ENCODE data around the gene PPFIBP2. TPM values are rescaled to one million over a fixed set of nuclear protein-coding genes. Genes with fewer than 3 reads are reported as not detected.

Gene PPFIBP2
- total and polyA plus RNA-seq, 2 of the 13 experiments (the other 11 are each of a cell fraction or from before 2014, with no cell fraction given): 15.0 to 52.5 TPM

- 0 out of 2 replicates have a peak, but pooled peaks have one; percentile 38 for TF ChIP-seq TEF (CRISPR knock-in tag; IDR thresholded peaks at IDR 0.05)
- TF ChIP-seq ZNF678 (CRISPR knock-in tag; IDR thresholded peaks at IDR 0.05): 0 out of 2 replicates have a peak, but pooled peaks have one; percentile 75
- peak; percentile 97 for TF ChIP-seq ARNTL (CRISPR knock-in tag; IDR thresholded peaks at IDR 0.05)
- TF ChIP-seq ARNT2 (CRISPR knock-in tag; IDR thresholded peaks at IDR 0.05; ENCODE audit: low read depth): peak; percentile 17; the same call in 1 of the 2 replicates
- TF ChIP-seq FOXA1 (IDR thresholded peaks at IDR 0.05): no peak
- TF ChIP-seq FOXA1 (CRISPR knock-in tag; IDR thresholded peaks at IDR 0.05): no peak
- TF ChIP-seq MIXL1 (CRISPR knock-in tag; IDR thresholded peaks at IDR 0.05): 0 out of 2 replicates have a peak, but pooled peaks have one; percentile 28
- no peak for TF ChIP-seq SP1 (IDR thresholded peaks at IDR 0.05)
- peak; percentile 69 for TF ChIP-seq SP1 (CRISPR knock-in tag; IDR thresholded peaks at IDR 0.05)
- TF ChIP-seq ZNF768 (CRISPR knock-in tag; IDR thresholded peaks at IDR 0.05): 0 out of 2 replicates have a peak, but pooled peaks have one; percentile 29
- TF ChIP-seq ZNF276 (CRISPR knock-in tag; IDR thresholded peaks at IDR 0.05; ENCODE audit: low read depth): no peak; the same call in 1 of the 2 replicates
- peak; percentile 21; the same call in 1 of the 2 replicates for TF ChIP-seq MTA1 (CRISPR knock-in tag; IDR thresholded peaks at IDR 0.05; ENCODE audit: borderline replicate concordance)
- no peak for TF ChIP-seq HNF4G (IDR thresholded peaks at IDR 0.05; ENCODE audit: borderline replicate concordance, low read depth, low read length)
- TF ChIP-seq HNF4G (CRISPR knock-in tag; IDR thresholded peaks at IDR 0.05; ENCODE audit: borderline replicate concordance, low read depth): 0 out of 2 replicates have a peak, but pooled peaks have one; percentile 25
- no peak for TF ChIP-seq ZNF75D (CRISPR knock-in tag; IDR thresholded peaks at IDR 0.05; ENCODE audit: borderline replicate concordance)
- TF ChIP-seq CTCF (CRISPR knock-in tag; IDR thresholded peaks at IDR 0.05): peak; percentile 85
- TF ChIP-seq IRF2 (CRISPR knock-in tag; IDR thresholded peaks at IDR 0.05): peak; percentile 39
- TF ChIP-seq ZNF598 (CRISPR knock-in tag; IDR thresholded peaks at IDR 0.05; ENCODE audit: borderline replicate concordance): 0 out of 2 replicates have a peak, but pooled peaks have one; percentile 58
- TF ChIP-seq GABPB1 (CRISPR knock-in tag; IDR thresholded peaks at IDR 0.05): peak; percentile 68; the same call in 1 of the 2 replicates
- TF ChIP-seq ZNF256 (CRISPR knock-in tag; conservative IDR thresholded peaks at IDR 0.05): no peak
- no peak for TF ChIP-seq HDAC6 (IDR thresholded peaks at IDR 0.05; ENCODE audit: low read depth, low read length)
- TF ChIP-seq RBAK (CRISPR knock-in tag; IDR thresholded peaks at IDR 0.05): no peak
- 0 out of 2 replicates have a peak, but pooled peaks have one; percentile 39 for TF ChIP-seq ZNF543 (CRISPR knock-in tag; IDR thresholded peaks at IDR 0.05)
- TF ChIP-seq KDM5B (CRISPR knock-in tag; IDR thresholded peaks at IDR 0.05; ENCODE audit: borderline replicate concordance): peak; percentile 17; the same call in 1 of the 2 replicates
- TF ChIP-seq ZBTB42 (CRISPR knock-in tag; IDR thresholded peaks at IDR 0.05): peak; percentile 27; the same call in 1 of the 2 replicates
- 0 out of 2 replicates have a peak, but pooled peaks have one; percentile 24 for TF ChIP-seq NKX3-1 (CRISPR knock-in tag; IDR thresholded peaks at IDR 0.05)
- 0 out of 2 replicates have a peak, but pooled peaks have one; percentile 29 for TF ChIP-seq ZFP36L1 (CRISPR knock-in tag; IDR thresholded peaks at IDR 0.05)
These were observed at the start of gene PPFIBP2 (continued) for GRCh38 chr11:7513234-7514098.
